ENCODE data around the gene MAGI2. TPM values are rescaled to one million over a fixed set of nuclear protein-coding genes. Genes with fewer than 3 reads are reported as not detected.

The MAGI2 gene
- total RNA-seq, 1 experiment from 2014 or later: 0.22 TPM

GRCh38 chr7:78072201-78072590 lies 1381.3 kb downstream of the MAGI2 start:
- BruUV-seq (replicated peaks): no TSS peak
- POLR2A ChIA-PET: no interaction called here

DNA sequence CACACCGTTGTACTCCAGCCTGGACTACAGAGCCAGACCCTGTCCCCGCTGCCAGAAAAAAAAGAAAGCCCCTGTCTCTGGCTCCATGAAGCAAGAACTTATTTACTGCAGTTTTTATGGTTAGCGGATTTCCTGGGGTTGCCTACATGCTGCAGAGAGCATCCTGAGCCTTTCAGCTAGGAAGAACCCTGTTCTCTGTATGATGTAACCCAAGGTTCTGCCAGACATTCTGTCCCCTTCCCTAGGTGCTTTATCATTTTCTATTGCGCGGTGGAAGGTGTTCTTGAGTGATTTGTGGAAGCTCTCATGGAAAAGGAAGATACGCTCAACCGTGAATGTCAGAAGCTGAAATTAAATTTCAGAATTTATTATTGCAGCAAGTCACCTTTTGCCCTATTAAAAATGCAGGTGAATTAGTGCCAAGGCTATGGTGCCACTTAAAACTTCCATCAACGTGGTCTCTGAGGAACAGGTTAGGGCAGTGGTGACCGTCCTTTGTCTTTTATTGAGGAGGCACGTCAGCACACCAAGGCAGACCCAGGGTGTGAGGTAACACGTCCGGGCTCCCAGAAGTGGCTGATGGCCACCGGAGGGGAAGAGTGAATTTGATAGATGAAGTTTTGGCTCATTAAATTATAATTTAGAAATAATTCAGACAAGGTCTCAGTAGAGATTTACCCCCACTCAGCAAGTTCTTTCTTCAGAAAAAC lies 1381.8 kb downstream of the MAGI2 start:
- Histone ChIP-seq H4K20me1 (ENCODE audit: insufficient read depth) (no peaks in the 10 kb centered on the region), H2AFZ (ENCODE audit: low read depth, low read length, poor library complexity, severe bottlenecking) (no peak overlapping the region), H3K4me1 (ENCODE audit: control insufficient read depth in 1 of 2, insufficient read depth in 2 of 2, low read length in 2 of 2) (no peaks in the 10 kb centered on the region), H3K27ac (ENCODE audit: low read depth, low read length) (no peak overlapping the region), H3K9me2 (ENCODE audit: insufficient read depth) (no peaks in the 10 kb centered on the region), H3K36me3 (ENCODE audit: control insufficient read depth in 1 of 2, insufficient read depth in 2 of 2, low read length in 2 of 2) (no peaks in the 10 kb centered on the region), H3K27me3 (ENCODE audit: insufficient read depth, low read length) (peaks cover 16% of the 10 kb centered on the region), H3K79me2 (ENCODE audit: insufficient read depth, low read length) (no peaks in the 10 kb centered on the region), H3K9ac (ENCODE audit: low read length) (no peak overlapping the region), H3K4me2 (ENCODE audit: low read length) (no peak overlapping the region), H3K9me3 (ENCODE audit: control insufficient read depth in 1 of 2, insufficient read depth in 1 of 2, low read depth in 1 of 2, low read length in 2 of 2) (no peaks in the 10 kb centered on the region), H3K4me3 (replicated peaks in 1 of 2; ENCODE audit: low read depth in 1 of 2, low read length in 2 of 2) (no peak overlapping the region)
- ChIA-PET RAD21 (ENCODE audit: low non-redundant PET in 1 of 2, low total read pairs in 2 of 2, uncharacterized antibody in 2 of 2, unreplicated experiment in 2 of 2) (no interaction called here), CTCF (no interaction called here), POLR2A (no interaction called here)
- intact Hi-C loops (cut with micrococcal nuclease): no loop called here
- DNase-seq (ENCODE audit: low read depth, low spot score): no peak
- ATAC-seq: no peak
- TF ChIP-seq POLR2A (IDR thresholded peaks at IDR 0.05; ENCODE audit: borderline replicate concordance, extremely low read depth, insufficient read depth, insufficient read length) (no peak), JUND (IDR thresholded peaks at IDR 0.05) (no peak), ZFX (IDR thresholded peaks at IDR 0.05) (no peak)
- TF ChIP-seq, protein P1, sequence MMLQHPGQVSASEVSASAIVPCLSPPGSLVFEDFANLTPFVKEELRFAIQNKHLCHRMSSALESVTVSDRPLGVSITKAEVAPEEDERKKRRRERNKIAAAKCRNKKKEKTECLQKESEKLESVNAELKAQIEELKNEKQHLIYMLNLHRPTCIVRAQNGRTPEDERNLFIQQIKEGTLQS (IDR thresholded peaks at IDR 0.05): no peak
- no TSS peak for BruUV-seq (replicated peaks)

More at GRCh38 chr7:78072201-78072590, 1381.3 kb downstream of the MAGI2 start:
- intact Hi-C loops (cut with micrococcal nuclease): no loop called here
- Histone ChIP-seq H3K4me1 (ENCODE audit: control insufficient read depth in 1 of 2, insufficient read depth in 2 of 2, low read length in 2 of 2) (no peaks in the 10 kb centered on the region), H3K36me3 (ENCODE audit: control insufficient read depth in 1 of 2, insufficient read depth in 2 of 2, low read length in 2 of 2) (no peaks in the 10 kb centered on the region), H3K27ac (ENCODE audit: low read depth, low read length) (no peak overlapping the region), H3K9ac (ENCODE audit: low read length) (no peak overlapping the region), H4K20me1 (ENCODE audit: insufficient read depth) (no peaks in the 10 kb centered on the region), H3K9me3 (ENCODE audit: control insufficient read depth in 1 of 2, insufficient read depth in 1 of 2, low read depth in 1 of 2, low read length in 2 of 2) (no peaks in the 10 kb centered on the region), H3K79me2 (ENCODE audit: insufficient read depth, low read length) (no peaks in the 10 kb centered on the region), H3K27me3 (ENCODE audit: insufficient read depth, low read length) (peaks cover 16% of the 10 kb centered on the region), H3K4me3 (replicated peaks in 1 of 2; ENCODE audit: low read depth in 1 of 2, low read length in 2 of 2) (no peak overlapping the region), H2AFZ (ENCODE audit: low read depth, low read length, poor library complexity, severe bottlenecking) (no peak overlapping the region), H3K4me2 (ENCODE audit: low read length) (no peak overlapping the region), H3K9me2 (ENCODE audit: insufficient read depth) (no peaks in the 10 kb centered on the region)
- ChIA-PET CTCF (no interaction called here), RAD21 (ENCODE audit: low non-redundant PET in 1 of 2, low total read pairs in 2 of 2, uncharacterized antibody in 2 of 2, unreplicated experiment in 2 of 2) (no interaction called here)
- ATAC-seq: no peak
- TF ChIP-seq ZNF274 (IDR thresholded peaks at IDR 0.05; ENCODE audit: low read depth, low read length) (no peak), SIN3A (IDR thresholded peaks at IDR 0.05; ENCODE audit: low read depth) (no peak)
- no peak for DNase-seq (ENCODE audit: low read depth, low spot score)
